ENCODE measurements around the gene MB21D2.
"Not testable (repeated sequence)": the region's sequence is repeated elsewhere in the genome, so short reads cannot be mapped to it uniquely, and the experiment has no call there.

Gene MB21D2

GRCh38 chr3:192788816-192789515, 128.7 kb downstream of the MB21D2 start:
- H3K27ac Mint-ChIP-seq, CTCF ChIA-PET, H3K27me3 Mint-ChIP-seq, H3K36me3 Mint-ChIP-seq, DNase-seq, H3K4me1 Mint-ChIP-seq, H3K9me3 Mint-ChIP-seq, H3K4me3 Mint-ChIP-seq: not testable (repeated sequence)

DNA sequence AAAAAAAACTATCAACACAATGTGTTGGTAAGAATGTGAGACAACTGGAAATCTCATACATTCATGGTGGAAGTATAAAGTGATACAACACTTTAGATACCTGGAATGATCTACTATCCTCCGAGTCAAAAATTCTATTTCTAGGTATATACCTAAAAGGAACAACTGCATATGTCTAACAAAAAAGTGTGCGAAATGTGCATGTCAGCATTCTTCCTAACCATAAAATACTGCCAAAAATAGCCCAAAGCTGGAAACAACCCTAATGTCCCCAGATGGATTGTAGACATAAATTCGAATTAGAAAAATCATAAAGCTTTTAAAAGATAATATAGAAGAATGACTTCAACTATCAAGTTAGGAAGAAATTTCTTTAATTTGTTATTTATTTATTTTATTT, 139.1 kb downstream of the MB21D2 start:
- CTCF ChIA-PET, result no interaction called here
- Mint-ChIP-seq H3K9me3 (peaks cover 8% of the 10 kb centered on the region), H3K4me3 (no peak overlapping the region), H3K27me3 (no peaks in the 10 kb centered on the region), H3K36me3 (no peaks in the 10 kb centered on the region), H3K4me1 (peaks cover 2% of the 10 kb centered on the region), H3K27ac (no peak overlapping the region)
- DNase-seq, result no peak

- H3K9me3 Mint-ChIP-seq, DNase-seq, H3K36me3 Mint-ChIP-seq, H3K4me1 Mint-ChIP-seq, H3K4me3 Mint-ChIP-seq, CTCF ChIA-PET, H3K27me3 Mint-ChIP-seq, H3K27ac Mint-ChIP-seq: not testable (repeated sequence)
Measured at GRCh38 chr3:192774341-192774740, 143.3 kb downstream of the MB21D2 start.

DNA sequence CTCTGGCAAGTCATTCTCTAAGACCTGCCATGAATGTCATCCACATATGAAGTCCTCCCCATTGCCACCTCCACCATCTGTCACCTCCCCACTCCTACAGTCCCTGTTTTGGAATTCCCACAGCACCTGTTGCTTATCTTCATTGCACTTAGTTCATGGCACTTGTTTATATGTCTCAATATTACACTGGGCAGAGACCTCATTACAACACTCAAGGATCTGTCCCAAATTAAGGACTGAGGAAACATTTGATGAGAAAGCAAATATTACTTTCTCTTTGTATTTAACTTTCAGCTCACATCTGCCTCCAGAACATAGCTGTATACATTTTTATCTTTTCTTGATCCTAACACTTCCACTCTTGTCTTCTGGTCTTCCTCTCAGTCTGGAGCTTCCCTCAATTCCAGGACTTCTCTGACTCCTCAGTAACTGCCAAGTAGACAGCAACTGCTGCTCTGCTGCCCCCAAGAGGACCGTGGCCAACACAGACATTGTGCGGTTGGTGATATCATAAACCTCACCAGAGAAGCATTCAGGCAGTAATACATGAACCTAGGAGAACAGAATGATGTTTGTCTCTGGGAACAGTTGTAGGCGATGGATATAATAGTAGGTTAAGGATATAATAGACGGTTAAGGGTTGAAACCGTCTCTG, 145.3 kb downstream of the MB21D2 start:
- Mint-ChIP-seq H3K27me3 (no peaks in the 10 kb centered on the region), H3K4me3 (no peak overlapping the region), H3K27ac (no peak overlapping the region), H3K4me1 (no peaks in the 10 kb centered on the region), H3K9me3 (peaks cover 8% of the 10 kb centered on the region), H3K36me3 (no peaks in the 10 kb centered on the region)
- CTCF ChIA-PET, result no interaction called here
- no peak for DNase-seq

DNA sequence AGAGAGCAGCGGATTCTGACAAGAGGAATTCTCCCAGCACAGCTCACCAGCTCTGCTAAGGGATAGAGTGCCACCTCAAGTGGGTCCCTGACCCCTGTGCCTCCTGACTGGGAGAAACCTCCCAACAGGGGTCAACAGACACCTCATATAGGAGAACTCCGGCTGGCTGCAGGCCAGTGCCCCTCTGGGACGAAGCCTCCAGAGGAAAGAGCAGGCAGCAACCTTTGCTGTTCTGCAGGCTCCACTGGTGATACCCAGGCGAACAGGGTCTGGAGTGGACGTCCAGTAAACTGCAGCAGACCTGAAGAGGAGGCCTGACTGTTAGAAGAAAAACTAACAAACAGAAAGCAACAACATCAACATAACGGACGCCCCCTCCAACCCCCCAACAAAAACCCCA, 159.0 kb downstream of the MB21D2 start:
- no peaks in the 10 kb centered on the region for H3K9me3 Mint-ChIP-seq
- H3K36me3 Mint-ChIP-seq, result no peaks in the 10 kb centered on the region
- H3K27me3 Mint-ChIP-seq, result no peaks in the 10 kb centered on the region
- no peak overlapping the region for H3K27ac Mint-ChIP-seq
- no peaks in the 10 kb centered on the region for H3K4me1 Mint-ChIP-seq
- CTCF ChIA-PET, result no interaction called here
- DNase-seq, result no peak
- no peak overlapping the region for H3K4me3 Mint-ChIP-seq

DNA sequence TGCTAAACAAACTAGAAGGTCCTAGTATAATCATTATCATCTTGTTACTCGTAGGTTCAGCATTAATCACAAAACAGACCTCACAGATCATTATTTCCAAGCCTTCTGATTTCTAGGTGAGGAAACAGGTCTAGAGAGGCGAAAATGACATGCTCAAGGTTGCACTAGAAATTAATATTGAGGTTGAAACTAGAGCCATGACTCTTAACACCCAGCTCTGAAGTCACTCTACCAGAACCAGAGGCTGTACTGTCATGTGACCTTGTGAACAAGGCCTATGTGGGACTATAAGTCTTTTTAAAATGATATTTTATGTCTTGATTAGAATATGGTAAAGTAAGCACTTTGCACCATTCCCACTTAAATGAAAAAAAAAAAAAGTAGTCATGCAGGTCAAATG, 166.5 kb downstream of the MB21D2 start:
- H3K27ac Mint-ChIP-seq, result no peak overlapping the region
- no peaks in the 10 kb centered on the region for H3K9me3 Mint-ChIP-seq
- H3K4me1 Mint-ChIP-seq, result no peaks in the 10 kb centered on the region
- H3K36me3 Mint-ChIP-seq, result no peaks in the 10 kb centered on the region
- CTCF ChIA-PET, result interaction anchor here (0.6 kb wide), 1 partner anchor 162 kb away, joined by 5 read pairs; no protein-coding TSS in a partner anchor
- H3K4me3 Mint-ChIP-seq, result no peak overlapping the region
- no peaks in the 10 kb centered on the region for H3K27me3 Mint-ChIP-seq
- no peak for DNase-seq

- no peak overlapping the region for H3K27ac Mint-ChIP-seq
- no peaks in the 10 kb centered on the region for H3K4me1 Mint-ChIP-seq
- CTCF ChIA-PET, result no interaction called here
- no peaks in the 10 kb centered on the region for H3K27me3 Mint-ChIP-seq
- no peak overlapping the region for H3K4me3 Mint-ChIP-seq
- no peaks in the 10 kb centered on the region for H3K36me3 Mint-ChIP-seq
- no peak for DNase-seq
- no peaks in the 10 kb centered on the region for H3K9me3 Mint-ChIP-seq
Measured at GRCh38 chr3:192750201-192750600, 167.5 kb downstream of the MB21D2 start.

GRCh38 chr3:192747746-192748145, 169.9 kb downstream of the MB21D2 start:
- no peaks in the 10 kb centered on the region for H3K9me3 Mint-ChIP-seq
- no peak overlapping the region for H3K4me3 Mint-ChIP-seq
- H3K27ac Mint-ChIP-seq, result no peak overlapping the region
- CTCF ChIA-PET, result no interaction called here
- no peak for DNase-seq
- no peaks in the 10 kb centered on the region for H3K36me3 Mint-ChIP-seq
- no peaks in the 10 kb centered on the region for H3K27me3 Mint-ChIP-seq
- H3K4me1 Mint-ChIP-seq, result no peaks in the 10 kb centered on the region

DNA sequence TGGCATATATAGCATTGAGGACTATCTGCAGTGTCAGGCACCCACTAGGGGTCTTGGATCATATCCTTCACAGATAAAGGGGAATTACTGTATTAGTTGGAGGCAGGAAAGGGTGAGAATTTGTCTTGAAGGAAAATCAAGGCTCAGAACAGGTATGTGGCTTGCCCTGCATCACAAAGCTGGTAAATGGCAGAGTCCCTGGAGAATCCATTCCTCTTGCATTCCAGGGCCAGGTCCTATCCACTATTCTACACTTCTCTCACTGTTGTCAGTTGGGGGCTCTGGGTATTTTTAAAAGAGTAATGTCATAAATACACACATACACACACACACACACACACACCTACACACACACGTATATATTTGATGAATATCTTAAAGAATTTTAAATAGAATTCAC, 170.5 kb downstream of the MB21D2 start:
- Mint-ChIP-seq H3K4me1 (no peaks in the 10 kb centered on the region), H3K27me3 (no peaks in the 10 kb centered on the region), H3K4me3 (no peak overlapping the region), H3K9me3 (no peaks in the 10 kb centered on the region), H3K27ac (no peak overlapping the region), H3K36me3 (no peaks in the 10 kb centered on the region)
- DNase-seq, result no peak
- CTCF ChIA-PET, result no interaction called here

All from activated naive CD4-positive, alpha-beta T cell treated with anti-CD3 and anti-CD28 coated beads, Interleukin-2, amount 10 ng/mL, durations not matched to agents 7 days and 5 days (primary cell).